ENCODE data around the gene DDAH2.

DNA sequence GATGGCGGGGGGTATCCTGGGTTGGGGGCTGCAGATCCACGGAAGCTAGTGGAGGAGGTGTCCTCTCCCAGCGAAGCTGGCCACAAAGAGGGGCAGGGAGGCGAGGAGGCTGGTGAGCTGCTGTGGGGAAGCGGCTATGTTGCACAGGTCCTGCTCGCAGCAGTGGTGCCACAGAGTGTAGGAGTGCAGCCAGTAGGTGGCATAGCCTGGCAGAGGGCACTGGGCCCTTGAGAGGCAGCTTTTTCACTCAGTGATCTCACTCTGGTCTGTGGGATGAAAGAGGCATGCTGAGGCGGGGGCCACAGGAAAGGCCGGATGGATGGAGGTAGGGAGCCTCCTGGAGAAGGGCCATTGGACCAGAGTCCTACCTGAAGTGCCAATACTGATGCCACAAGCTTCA is 16.8 kb downstream of the DDAH2 start:
- TF ChIP-seq EZH2 (IDR thresholded peaks at IDR 0.05; ENCODE audit: borderline replicate concordance, low read length) (no peak), CTCF (IDR thresholded peaks at IDR 0.05; ENCODE audit: low read length) (peak; percentile 47)

Data from OCI-LY1 (cell line).